NCI-H748 (cell line): ENCODE results near the gene PEX13.
"Not testable (repeated sequence)": the region's sequence is repeated elsewhere in the genome, so short reads cannot be mapped to it uniquely, and the experiment has no call there.

Source experiments
- DNase-seq: peaks from one replicate; lab custom pipeline; 2025; ENCODE audit not compliant: unreplicated experiment; lab: John Stamatoyannopoulos, UW

Gene PEX13

GRCh38 chr2:61006486-61007105 lies 10.9 kb upstream of the PEX13 start:
- DNase-seq: no peak

GRCh38 chr2:61009355-61009754 lies 8.2 kb upstream of the PEX13 start:
- no peak for DNase-seq

GRCh38 chr2:61011678-61012077 lies 5.8 kb upstream of the PEX13 start:
- no peak for DNase-seq

- DNase-seq: not testable (repeated sequence)
Observed at GRCh38 chr2:61012303-61012702, 5.2 kb upstream of the PEX13 start.

GRCh38 chr2:61013382-61013781 lies 4.1 kb upstream of the PEX13 start:
- DNase-seq: no peak

- no peak for DNase-seq
Observed at GRCh38 chr2:61014763-61015162, 2.8 kb upstream of the PEX13 start.

GRCh38 chr2:61015976-61016375 lies 1.5 kb upstream of the PEX13 start:
- peak; percentile 1 for DNase-seq

- no peak for DNase-seq
Observed at GRCh38 chr2:61016392-61017002, 1.0 kb upstream of the PEX13 start.

GRCh38 chr2:61017003-61017555 lies 441 bp upstream of the PEX13 start:
- DNase-seq: peak; percentile 84

GRCh38 chr2:61018318-61018755 lies 817 bp downstream of the PEX13 start:
- DNase-seq: no peak

GRCh38 chr2:61018798-61019197 lies 1.3 kb downstream of the PEX13 start:
- DNase-seq: no peak

GRCh38 chr2:61021228-61021660 lies 3.7 kb downstream of the PEX13 start:
- no peak for DNase-seq

GRCh38 chr2:61023670-61024069 lies 6.2 kb downstream of the PEX13 start:
- DNase-seq: no peak

- DNase-seq: no peak
Observed at GRCh38 chr2:61029533-61029932, 12.0 kb downstream of the PEX13 start.

GRCh38 chr2:61034592-61034991 lies 17.1 kb downstream of the PEX13 start:
- not testable (repeated sequence) for DNase-seq

GRCh38 chr2:61036643-61037042 lies 19.1 kb downstream of the PEX13 start:
- not testable (repeated sequence) for DNase-seq

GRCh38 chr2:61042807-61043206 lies 25.3 kb downstream of the PEX13 start:
- DNase-seq: no peak

GRCh38 chr2:61044636-61045035 lies 27.1 kb downstream of the PEX13 start:
- no peak for DNase-seq

GRCh38 chr2:61045226-61045625 lies 27.7 kb downstream of the PEX13 start:
- DNase-seq: no peak

- DNase-seq: no peak
Observed at GRCh38 chr2:61045999-61046398, 28.5 kb downstream of the PEX13 start.

- DNase-seq: no peak
Observed at GRCh38 chr2:61055557-61055956, 38.0 kb downstream of the PEX13 start.

GRCh38 chr2:61057562-61057961 lies 40.0 kb downstream of the PEX13 start:
- no peak for DNase-seq

- no peak for DNase-seq
Observed at GRCh38 chr2:61059382-61059781, 41.9 kb downstream of the PEX13 start.
